Activated T-cell treated with anti-CD3 and anti-CD28 coated beads, Interleukin-2, amount 50 U/mL, for 72 hours (primary cell): ENCODE data around the gene SERPINB8. TPM values are rescaled to one million over a fixed set of nuclear protein-coding genes. Genes with fewer than 3 reads are reported as not detected.

Source experiments
- ATAC-seq, 2 donors: fragments of 150-1000 bp; cut with Tn5 transposase; replicated peaks in 1 of 2; 2 replicates each; pipeline ENCODE4 v1.10.0; 2021; ENCODE audit warnings: moderate library complexity in 2 of 2, mild to moderate bottlenecking in 1 of 2
- DNase-seq, 2 donors: peaks; one replicate each; pipeline ENCODE4 v3.0.0; 2021 to 2022; ENCODE audit warnings: mixed read lengths in 1 of 2
- H3K27ac Mint-ChIP-seq: one replicate; pipeline ENCODE4 v1.8.0; 2022; ENCODE audit warnings: mild to moderate bottlenecking, moderate library complexity, mixed read lengths
- H3K27me3 Mint-ChIP-seq: one replicate; pipeline ENCODE4 v1.8.0; 2022; ENCODE audit warnings: low read depth, mixed read lengths
- H3K36me3 Mint-ChIP-seq, 2 donors: one replicate each; pipeline ENCODE4 v1.8.0; 2022; ENCODE audit warnings: mixed read lengths in 2 of 2, mild to moderate bottlenecking in 1 of 2; ENCODE audit not compliant: insufficient read depth in 2 of 2
- H3K4me1 Mint-ChIP-seq: one replicate; pipeline ENCODE4 v1.8.0; 2022; ENCODE audit warnings: low read depth, mixed read lengths
- H3K4me3 Mint-ChIP-seq, 2 donors: one replicate each; pipeline ENCODE4 v1.8.0; 2022; ENCODE audit warnings: mild to moderate bottlenecking in 2 of 2, mixed read lengths in 2 of 2, moderate library complexity in 2 of 2
- H3K9me3 Mint-ChIP-seq, 2 donors: one replicate each; pipeline ENCODE4 v1.8.0; 2022; ENCODE audit warnings: mixed read lengths in 2 of 2
- total RNA-seq, 2 donors: library from RNA; stranded (reverse); gene quantifications; one replicate each; pipeline ENCODE4 v1.2.3, GENCODE V29; 2022

SERPINB8 gene
- total RNA-seq, 2 donors from 2014 or later = 18.6 to 28.8 TPM

DNA sequence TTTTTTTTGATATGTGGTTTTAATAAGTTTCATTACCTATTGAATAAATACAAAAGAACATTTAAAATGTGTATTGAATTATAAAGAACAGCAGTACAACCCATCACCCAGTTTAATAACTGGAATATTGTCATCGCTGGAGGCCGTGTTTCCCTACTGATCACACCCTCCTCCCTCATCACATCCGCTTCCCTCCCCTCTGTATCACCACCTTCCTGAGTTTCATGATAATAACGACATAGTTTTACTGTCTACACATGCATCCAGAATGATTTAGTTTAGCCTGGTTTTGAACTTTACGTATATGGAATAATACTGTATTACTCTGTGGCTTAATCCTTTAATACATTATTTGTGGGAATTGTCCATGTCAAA is 2.1 kb downstream of the SERPINB8 start:
- ATAC-seq = no peak
- Mint-ChIP-seq H3K27me3 (no peaks in the 10 kb centered on the region), H3K4me3 (peak overlapping the region; percentile 88 to 99)

DNA sequence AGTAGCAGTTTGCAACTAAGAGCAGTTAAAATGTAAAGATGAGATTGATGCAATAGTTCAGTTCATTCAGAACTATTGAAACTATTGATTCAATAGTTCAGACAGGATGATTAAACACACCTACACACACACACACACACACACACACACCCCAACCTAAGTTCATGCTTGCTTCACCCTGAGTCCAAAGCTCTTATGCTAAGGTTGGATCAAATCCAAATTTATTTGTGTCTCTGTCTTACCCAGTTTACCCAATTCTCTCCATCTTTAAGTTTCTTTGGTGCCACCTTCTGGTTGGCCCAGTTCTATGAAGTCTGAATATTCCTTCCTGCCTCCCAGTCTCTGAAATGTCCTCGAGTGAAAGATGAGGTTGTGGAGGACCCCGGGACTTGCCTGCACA is 5.1 kb downstream of the SERPINB8 start:
- Mint-ChIP-seq H3K27me3 (no peaks in the 10 kb centered on the region), H3K9me3 (peaks cover 0 to 1% of the 10 kb centered on the region in 2 donors), H3K4me1 (peaks cover 39% of the 10 kb centered on the region), H3K36me3 (peaks cover 2 to 4% of the 10 kb centered on the region in 2 donors), H3K27ac (no peak overlapping the region), H3K4me3 (no peak overlapping the region)
- DNase-seq (peak in 1 of 2 donors; percentile 23), ATAC-seq (no peak)

More for the DNA sequence above, 2.1 kb downstream of the SERPINB8 start:
- DNase-seq = no peak
- Mint-ChIP-seq H3K4me1 (peaks cover 41% of the 10 kb centered on the region), H3K36me3 (peaks cover 6% of the 10 kb centered on the region in 2 donors), H3K9me3 (peaks cover 0 to 1% of the 10 kb centered on the region in 2 donors), H3K27ac (peak overlapping the region; percentile 82)

DNA sequence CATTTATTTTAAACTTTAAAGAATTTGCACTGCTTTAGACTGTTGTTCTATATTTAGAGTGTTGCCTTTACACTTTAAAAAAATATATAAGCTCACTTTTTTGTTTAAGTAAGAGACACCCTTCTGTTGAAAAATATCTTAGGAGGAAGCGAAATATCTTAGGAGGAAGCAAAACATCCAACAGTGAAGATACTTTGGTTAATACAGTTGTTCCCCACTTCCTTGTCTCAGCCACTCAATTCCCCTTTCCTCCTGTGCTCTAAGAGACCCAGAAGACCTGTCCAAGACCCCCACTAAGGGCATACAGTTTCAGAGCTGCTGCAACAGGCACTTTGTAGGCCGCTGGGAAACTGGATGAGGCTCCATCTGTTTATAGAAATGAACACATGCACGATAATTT is 5.7 kb downstream of the SERPINB8 start:
- no peak overlapping the region for H3K4me3 Mint-ChIP-seq
- H3K9me3 Mint-ChIP-seq = peaks cover 0 to 1% of the 10 kb centered on the region in 2 donors
- ATAC-seq = no peak
- peaks cover 2 to 4% of the 10 kb centered on the region in 2 donors for H3K36me3 Mint-ChIP-seq
- no peak for DNase-seq
- H3K4me1 Mint-ChIP-seq = peaks cover 39% of the 10 kb centered on the region
- H3K27ac Mint-ChIP-seq = no peak overlapping the region
- no peaks in the 10 kb centered on the region for H3K27me3 Mint-ChIP-seq

DNA sequence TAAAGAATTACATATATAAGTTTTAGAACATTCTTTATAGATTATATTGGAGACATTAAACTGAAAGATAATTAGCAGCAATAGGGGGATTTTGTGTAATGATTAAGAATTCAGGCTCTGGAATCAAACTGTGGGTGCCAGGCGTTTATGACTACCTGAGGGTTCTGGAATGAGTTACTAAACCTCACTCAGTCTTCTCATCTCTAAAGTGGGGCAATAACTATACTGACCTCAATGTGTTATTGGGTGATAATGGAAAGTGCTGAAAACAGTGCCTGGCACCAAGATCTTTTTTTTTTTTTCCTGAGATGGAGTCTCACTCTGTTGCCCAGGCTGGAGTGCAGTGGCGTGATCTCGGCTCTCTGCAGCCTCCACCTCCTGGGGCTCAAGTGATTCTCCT is 7.2 kb downstream of the SERPINB8 start:
- DNase-seq (no peak), ATAC-seq (peak; percentile 52 to 64)
- Mint-ChIP-seq H3K4me3 (no peak overlapping the region), H3K27ac (no peak overlapping the region), H3K27me3 (no peaks in the 10 kb centered on the region), H3K4me1 (peaks cover 25% of the 10 kb centered on the region), H3K9me3 (peaks cover 0 to 1% of the 10 kb centered on the region in 2 donors), H3K36me3 (peaks cover 4 to 5% of the 10 kb centered on the region in 2 donors)

DNA sequence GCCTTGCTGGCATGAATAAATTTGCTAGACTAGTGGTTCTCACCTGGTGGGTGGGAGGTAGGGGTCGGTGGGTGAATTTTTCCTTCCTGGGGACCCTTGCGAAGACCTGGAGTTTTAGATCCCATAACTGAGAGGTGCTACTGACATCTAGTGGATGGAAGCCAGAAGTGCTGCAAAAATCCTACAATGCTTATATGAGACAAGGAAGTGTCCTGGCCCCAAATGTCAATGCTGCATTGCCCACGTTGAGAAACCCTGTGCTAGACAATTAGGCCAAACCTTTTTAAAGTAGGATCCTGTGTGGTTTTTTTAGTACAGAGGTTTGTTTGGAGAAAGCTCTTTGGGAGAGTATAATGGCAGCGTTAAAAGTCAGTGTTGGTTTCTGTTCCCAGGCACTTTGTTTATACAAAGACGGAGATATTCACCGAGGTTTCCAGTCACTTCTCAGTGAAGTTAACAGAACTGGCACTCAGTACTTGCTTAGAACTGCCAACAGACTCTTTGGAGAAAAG is 9.6 kb downstream of the SERPINB8 start:
- DNase-seq (peak; percentile 24 to 41), ATAC-seq (peak; percentile 27 to 52)
- Mint-ChIP-seq H3K4me3 (peak overlapping the region in 1 of 2 donors; percentile 70), H3K27ac (peak overlapping the region; percentile 58), H3K4me1 (peaks cover 14% of the 10 kb centered on the region), H3K36me3 (peaks cover 4 to 5% of the 10 kb centered on the region in 2 donors), H3K9me3 (no peaks in the 10 kb centered on the region), H3K27me3 (no peaks in the 10 kb centered on the region)

DNA sequence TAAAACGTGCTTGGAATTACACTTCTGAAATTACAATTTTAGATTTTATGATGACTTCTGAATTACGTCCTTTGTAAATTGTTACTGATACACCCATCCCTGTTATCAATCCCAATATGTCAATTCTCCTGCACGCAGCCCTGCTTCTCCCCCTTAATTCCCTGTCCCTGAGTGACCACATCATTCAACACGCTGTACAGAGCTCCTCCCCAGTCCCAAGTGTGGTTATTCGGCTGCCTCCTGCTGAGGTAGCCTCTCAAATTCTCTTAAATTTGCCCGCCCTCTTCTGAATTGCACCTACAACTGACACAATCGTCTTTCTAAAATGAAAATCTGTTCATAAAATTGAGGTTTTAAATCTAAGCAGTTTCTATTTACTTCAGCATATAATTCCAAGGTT is 10.1 kb downstream of the SERPINB8 start:
- Mint-ChIP-seq H3K4me3 (peak overlapping the region in 1 of 2 donors; percentile 29), H3K27me3 (no peaks in the 10 kb centered on the region), H3K27ac (no peak overlapping the region), H3K9me3 (no peaks in the 10 kb centered on the region), H3K4me1 (peaks cover 9% of the 10 kb centered on the region), H3K36me3 (peaks cover 4 to 5% of the 10 kb centered on the region in 2 donors)
- no peak for ATAC-seq
- no peak for DNase-seq

DNA sequence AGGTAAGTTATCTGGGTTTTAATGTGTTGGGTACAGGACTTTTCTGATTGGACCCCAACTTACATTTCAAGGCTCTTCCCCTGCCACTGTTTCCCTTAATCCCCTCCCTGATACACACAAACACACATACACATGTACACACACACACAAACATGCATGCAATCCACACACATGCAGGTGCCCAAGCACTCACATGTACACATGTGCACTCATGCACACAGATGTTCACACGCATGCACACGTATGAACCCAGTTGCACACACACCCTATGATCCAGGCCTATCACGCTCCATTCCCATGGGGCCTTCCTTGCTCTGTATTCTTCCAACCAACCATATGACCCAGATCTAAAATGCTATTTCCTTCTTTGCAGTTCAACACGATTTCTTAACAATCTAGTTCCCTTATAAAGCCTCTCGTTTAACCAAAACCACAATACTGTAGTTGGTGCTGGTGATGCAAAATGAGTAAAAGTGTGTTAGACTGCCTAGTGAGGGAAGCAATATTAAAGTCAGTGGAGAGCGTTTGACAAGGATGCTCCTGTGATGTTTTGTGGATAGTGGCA is 11.1 kb downstream of the SERPINB8 start:
- ATAC-seq (no peak), DNase-seq (no peak)
- Mint-ChIP-seq H3K27me3 (no peaks in the 10 kb centered on the region), H3K4me1 (peaks cover 9% of the 10 kb centered on the region), H3K9me3 (no peaks in the 10 kb centered on the region), H3K27ac (no peak overlapping the region), H3K36me3 (peaks cover 4 to 5% of the 10 kb centered on the region in 2 donors), H3K4me3 (no peak overlapping the region)

DNA sequence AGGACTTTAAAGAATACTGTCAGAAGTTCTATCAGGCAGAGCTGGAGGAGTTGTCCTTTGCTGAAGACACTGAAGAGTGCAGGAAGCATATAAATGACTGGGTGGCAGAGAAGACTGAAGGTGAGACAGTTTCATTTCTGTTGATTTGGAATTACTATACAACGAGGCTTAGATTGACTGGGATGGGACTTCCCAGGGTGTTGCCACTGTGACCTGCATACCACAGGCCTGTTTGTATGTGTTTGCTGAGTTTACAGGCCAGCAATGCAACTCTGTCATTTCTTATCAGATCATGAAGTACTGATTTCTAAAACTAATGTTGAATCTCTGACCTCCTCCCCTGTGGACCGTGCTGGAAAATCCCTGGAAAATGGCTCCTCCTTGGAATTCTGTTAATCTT is 11.8 kb downstream of the SERPINB8 start:
- Mint-ChIP-seq H3K27me3 (no peaks in the 10 kb centered on the region), H3K4me1 (peaks cover 9% of the 10 kb centered on the region), H3K4me3 (no peak overlapping the region), H3K36me3 (peaks cover 4 to 10% of the 10 kb centered on the region in 2 donors), H3K27ac (no peak overlapping the region), H3K9me3 (no peaks in the 10 kb centered on the region)
- ATAC-seq (peak; percentile 69 to 86), DNase-seq (peak in 1 of 2 donors; percentile 17)

DNA sequence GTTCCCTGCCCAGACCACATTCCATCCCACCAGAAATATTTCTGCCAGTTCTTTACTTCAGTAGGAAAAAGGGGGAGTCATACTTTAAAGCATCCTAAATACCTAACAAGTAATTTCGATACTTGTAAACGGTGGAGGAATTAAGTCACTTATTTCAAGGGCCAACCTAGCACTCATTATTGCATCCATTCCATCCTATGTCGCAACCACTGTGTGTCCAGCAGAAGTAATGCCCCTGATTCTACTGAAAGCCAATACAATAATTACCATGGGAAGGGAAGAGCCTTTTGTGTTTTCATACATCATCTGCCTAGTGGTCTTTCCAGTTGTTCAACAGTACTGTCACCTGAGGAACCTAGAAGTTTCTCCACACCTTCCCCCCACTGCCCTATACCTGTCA is 12.5 kb downstream of the SERPINB8 start:
- Mint-ChIP-seq H3K4me3 (no peak overlapping the region), H3K27ac (no peak overlapping the region), H3K4me1 (peaks cover 9% of the 10 kb centered on the region), H3K27me3 (no peaks in the 10 kb centered on the region), H3K9me3 (no peaks in the 10 kb centered on the region), H3K36me3 (peaks cover 4 to 10% of the 10 kb centered on the region in 2 donors)
- ATAC-seq = no peak
- no peak for DNase-seq

DNA sequence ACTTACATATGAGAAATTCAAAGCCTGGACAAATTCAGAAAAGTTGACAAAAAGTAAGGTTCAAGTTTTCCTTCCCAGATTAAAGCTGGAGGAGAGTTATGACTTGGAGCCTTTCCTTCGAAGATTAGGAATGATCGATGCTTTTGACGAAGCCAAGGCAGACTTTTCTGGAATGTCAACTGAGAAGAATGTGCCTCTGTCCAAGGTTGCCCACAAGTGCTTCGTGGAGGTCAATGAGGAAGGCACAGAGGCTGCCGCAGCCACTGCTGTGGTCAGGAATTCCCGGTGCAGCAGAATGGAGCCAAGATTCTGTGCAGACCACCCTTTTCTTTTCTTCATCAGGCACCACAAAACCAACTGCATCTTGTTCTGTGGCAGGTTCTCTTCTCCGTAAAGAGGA is 17.0 kb downstream of the SERPINB8 start:
- H3K27ac Mint-ChIP-seq = no peak overlapping the region
- ATAC-seq = no peak

DNA sequence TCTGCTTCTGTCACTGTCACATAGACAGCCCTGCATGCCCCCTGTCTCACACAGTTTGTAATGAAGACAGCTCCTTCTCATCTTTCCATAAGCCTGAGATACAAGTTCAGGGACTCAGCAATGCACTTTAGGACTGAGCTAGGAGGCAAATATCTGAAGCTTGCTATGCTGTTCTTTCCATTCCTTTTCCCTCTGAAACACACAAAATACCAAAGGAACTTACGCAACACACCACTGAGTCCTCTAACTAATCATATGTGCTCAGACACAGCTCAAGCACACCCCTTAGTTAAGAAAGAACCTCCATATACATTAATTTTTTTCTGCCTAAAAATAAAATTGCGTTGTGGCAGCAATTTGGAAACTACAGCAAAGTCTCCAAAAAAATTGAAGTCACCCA is 17.9 kb downstream of the SERPINB8 start:
- no peaks in the 10 kb centered on the region for H3K9me3 Mint-ChIP-seq
- peaks cover 1 to 5% of the 10 kb centered on the region in 2 donors for H3K36me3 Mint-ChIP-seq
- DNase-seq (no peak), ATAC-seq (no peak)
- no peaks in the 10 kb centered on the region for H3K4me1 Mint-ChIP-seq
- H3K4me3 Mint-ChIP-seq = no peak overlapping the region
- H3K27me3 Mint-ChIP-seq = no peaks in the 10 kb centered on the region
- no peak overlapping the region for H3K27ac Mint-ChIP-seq

More for the DNA sequence above, 17.0 kb downstream of the SERPINB8 start:
- Mint-ChIP-seq H3K36me3 (peaks cover 1 to 5% of the 10 kb centered on the region in 2 donors), H3K4me3 (no peak overlapping the region), H3K4me1 (no peaks in the 10 kb centered on the region), H3K9me3 (no peaks in the 10 kb centered on the region), H3K27me3 (no peaks in the 10 kb centered on the region)
- DNase-seq = no peak

DNA sequence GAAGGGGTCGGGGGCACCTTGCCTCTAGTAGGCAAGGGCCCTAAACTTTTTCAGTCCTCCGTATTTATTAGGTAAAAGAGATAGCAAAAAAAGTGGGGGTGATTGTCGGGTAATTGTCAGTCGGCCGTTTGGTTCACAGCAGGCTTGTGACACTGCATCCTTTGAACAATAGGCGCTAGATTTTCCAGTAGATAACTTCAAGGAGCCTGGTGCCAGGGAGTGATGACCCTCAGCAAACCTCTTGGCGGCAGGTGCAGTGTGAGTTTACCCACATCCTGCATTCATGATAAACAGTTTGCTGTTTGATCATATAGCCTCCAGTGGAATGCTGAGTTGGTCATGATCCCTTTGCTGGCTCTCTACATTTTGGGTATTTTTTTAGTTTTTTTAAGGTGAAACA is 22.9 kb downstream of the SERPINB8 start:
- no peak for DNase-seq
- H3K4me1 Mint-ChIP-seq = no peaks in the 10 kb centered on the region
- no peak for ATAC-seq
- H3K36me3 Mint-ChIP-seq = peaks cover 4 to 7% of the 10 kb centered on the region in 2 donors
- H3K9me3 Mint-ChIP-seq = peaks cover 4 to 6% of the 10 kb centered on the region in 2 donors
- H3K4me3 Mint-ChIP-seq = no peak overlapping the region
- no peak overlapping the region for H3K27ac Mint-ChIP-seq
- no peaks in the 10 kb centered on the region for H3K27me3 Mint-ChIP-seq

DNA sequence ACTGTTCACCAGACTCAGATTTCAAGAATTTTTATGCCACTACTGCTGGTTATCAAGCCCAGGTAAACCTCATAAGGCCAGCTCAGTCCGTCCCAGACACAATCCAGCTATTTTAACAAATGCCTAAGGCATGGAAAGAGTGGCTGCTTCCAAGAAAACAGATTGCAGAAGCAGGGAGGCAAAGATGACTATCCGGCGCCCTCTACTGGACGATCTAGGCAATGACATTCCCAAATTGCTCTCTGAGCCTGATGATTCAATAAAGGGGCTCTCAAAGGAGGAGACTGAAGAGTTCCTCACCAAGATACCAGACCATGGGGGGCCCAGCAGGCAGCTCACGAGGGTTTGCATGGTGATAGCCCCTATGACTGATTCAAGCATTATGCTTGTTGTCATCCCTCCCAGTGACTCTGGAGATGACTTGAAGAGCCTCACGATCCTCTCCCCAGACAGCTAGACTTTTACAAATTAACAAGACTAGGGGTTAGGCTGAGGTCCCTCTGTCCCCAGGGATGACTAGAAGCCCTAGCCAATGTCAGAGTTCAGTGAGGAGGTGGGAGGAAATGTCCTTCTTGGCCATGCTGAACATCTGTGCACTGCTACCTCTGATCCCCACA is 25.0 kb downstream of the SERPINB8 start:
- Mint-ChIP-seq H3K4me3 (no peak overlapping the region), H3K27ac (no peak overlapping the region), H3K36me3 (peaks cover 4 to 6% of the 10 kb centered on the region in 2 donors), H3K27me3 (no peaks in the 10 kb centered on the region), H3K9me3 (peaks cover 4 to 6% of the 10 kb centered on the region in 2 donors), H3K4me1 (no peaks in the 10 kb centered on the region)
- DNase-seq (peak; percentile 23 to 46), ATAC-seq (peak in 1 of 2 donors; percentile 31)
